K562 (cell line): ENCODE data around the gene SLC39A12. TPM values are rescaled to one million over a fixed set of nuclear protein-coding genes. Genes with fewer than 3 reads are reported as not detected.

Experiments used
- ATAC-seq: fragments of 200-7000 bp; cut with Tn5 transposase; 3 replicates; pipeline ENCODE4 v1.9.1; 2020; ENCODE audit warnings: moderate library complexity
- BruUV-seq: library from RNA; stranded (reverse); fragments of 400-500 nt; replicated peaks from 2 replicates; lab custom pipeline; 2021; lab: Mats Ljungman, UMichigan
- CTCF ChIA-PET: fragments of 300-600 bp; formaldehyde crosslinking; extraction: SDS; loops from one replicate; lab custom pipeline; 2021; ENCODE audit warnings: low intra/inter-chr PET ratio; lab: Yijun Ruan, JAX
- POLR2A ChIA-PET: fragments of 300-600, 350-650 bp; sonication (Branson Sonifier 250); formaldehyde crosslinking; extraction: SDS; loops from one replicate; lab custom pipeline; 2021; ENCODE audit warnings: antibody characterized with exemption, inconsistent platforms; lab: Yijun Ruan, JAX
- DNase-seq, 4 experiments: peaks; one replicate each; pipeline versions ENCODE4 v3.0.0 to v3.0.0-alpha.2; 2011 to 2018; ENCODE audit warnings: low spot score in 3 of 4, mixed read lengths in 3 of 4; ENCODE audit errors: extremely low read depth in 1 of 4
- FAIRE-seq: peaks from 2 replicates; lab custom pipeline; 2011; peaks lifted over from hg19 to GRCh38; lab: Jason Lieb, UNC
- H2AFZ ChIP-seq: 2 replicates; pipeline ENCODE4 v1.6.0; 2011; ENCODE audit warnings: low read depth, low read length, control low read depth, inconsistent platforms
- H3K27ac ChIP-seq: fragments of 200-600 bp; 3 replicates; pipeline ENCODE4 v1.8.0; 2011; ENCODE audit warnings: low read depth, mild to moderate bottlenecking, control low read depth, inconsistent platforms, low read length, moderate library complexity, mixed read lengths; ENCODE audit errors: extremely low read depth
- H3K27me3 ChIP-seq, 2 experiments: fragments of 300-600 bp in 1 of 2; 2 replicates in 1 of 2; 3 replicates in 1 of 2; pipeline versions ENCODE4 v1.6.0 to v1.8.0; 2011; ENCODE audit warnings: inconsistent platforms in 2 of 2, low read length in 2 of 2, mild to moderate bottlenecking in 1 of 2, mixed read lengths in 1 of 2, moderate library complexity in 1 of 2; ENCODE audit not compliant: control insufficient read depth in 2 of 2, insufficient read depth in 2 of 2
- H3K36me3 ChIP-seq: fragments of 300-600 bp; 3 replicates; pipeline ENCODE4 v1.8.0; 2011; ENCODE audit warnings: mild to moderate bottlenecking, low read length, inconsistent platforms; ENCODE audit not compliant: control insufficient read depth, insufficient read depth
- H3K4me1 ChIP-seq, 2 experiments: fragments of 200-600 bp in 1 of 2; replicated peaks in 1 of 2; 2 replicates in 1 of 2; 3 replicates in 1 of 2; pipeline versions ENCODE4 v1.5.1 to v1.8.0; 2011; ENCODE audit warnings: inconsistent platforms in 2 of 2, low read length in 2 of 2, mild to moderate bottlenecking in 1 of 2, mixed read lengths in 1 of 2, moderate library complexity in 1 of 2; ENCODE audit not compliant: control insufficient read depth in 2 of 2, insufficient read depth in 2 of 2
- H3K4me2 ChIP-seq: 2 replicates; pipeline ENCODE4 v1.6.1; 2011; ENCODE audit warnings: low read length, control low read depth, inconsistent platforms, mixed read lengths; ENCODE audit not compliant: insufficient read depth
- H3K4me3 ChIP-seq: fragments of 200-600 bp; sonication (generic), shearing (Covaris generic); 2 replicates; pipeline ENCODE4 v1.5.1; 2016; ENCODE audit warnings: control low read depth, inconsistent platforms
- H3K79me2 ChIP-seq: fragments of 200-600 bp; 3 replicates; pipeline ENCODE4 v1.8.0; 2011; ENCODE audit warnings: low read length, inconsistent platforms; ENCODE audit not compliant: control insufficient read depth, insufficient read depth
- H3K9ac ChIP-seq, 2 experiments: 2 replicates each; pipeline versions ENCODE4 v1.6.0 to v1.6.1; 2011; ENCODE audit warnings: low read depth in 2 of 2, low read length in 2 of 2, control low read depth in 1 of 2, inconsistent platforms in 1 of 2, mild to moderate bottlenecking in 1 of 2, mixed read lengths in 1 of 2; ENCODE audit not compliant: insufficient read depth in 1 of 2
- H3K9me1 ChIP-seq: one replicate; pipeline ENCODE4 v1.6.0; 2011; ENCODE audit warnings: inconsistent platforms, mild to moderate bottlenecking, low read length, moderate library complexity; ENCODE audit not compliant: control insufficient read depth, insufficient read depth
- H3K9me3 ChIP-seq: replicated peaks from 2 replicates; pipeline ENCODE4 v1.5.1; 2011; ENCODE audit warnings: low read depth, low read length, inconsistent platforms; ENCODE audit not compliant: control insufficient read depth, insufficient read depth
- H4K20me1 ChIP-seq: replicated peaks from 2 replicates; pipeline ENCODE4 v1.6.1; 2011; ENCODE audit warnings: low read length, inconsistent platforms, mixed read lengths; ENCODE audit not compliant: control insufficient read depth, insufficient read depth
- E2F4 ChIP-seq: sonication (generic); formaldehyde crosslinking; IDR thresholded peaks from 2 replicates; pipeline ENCODE4 v1.8.0; 2022; ENCODE audit warnings: mild to moderate bottlenecking, low read depth, missing genetic modification reagents
- GTF2E2 ChIP-seq: fragments of 200-800 bp; sonication (Bioruptor generic); IDR thresholded peaks from 2 replicates; pipeline ENCODE4 v1.6.1; 2016; ENCODE audit warnings: missing genetic modification characterization, missing compliant biosample characterization
- KLF16 ChIP-seq: IDR thresholded peaks from 2 replicates; pipeline ENCODE4 v1.6.1; 2016; ENCODE audit warnings: antibody characterized with exemption
- RERE ChIP-seq: sonication (generic); formaldehyde crosslinking; IDR thresholded peaks from 2 replicates; pipeline ENCODE4 v1.8.0; 2023; ENCODE audit warnings: missing genetic modification reagents, mild to moderate bottlenecking, borderline replicate concordance
- TBP ChIP-seq: optimal IDR thresholded peaks from 2 replicates; pipeline ENCODE3; 2011; ENCODE audit warnings: low read depth, low read length, improper control_type of control experiment
- ZC3H4 ChIP-seq: sonication (generic); formaldehyde crosslinking; IDR thresholded peaks from 2 replicates; pipeline ENCODE4 v1.9.0; 2021; ENCODE audit warnings: missing genetic modification reagents, borderline replicate concordance
- ZNF3 ChIP-seq: fragments of 250-450 bp; sonication (Bioruptor Pico); IDR thresholded peaks from 2 replicates; pipeline ENCODE4 v1.5.0; 2021; ENCODE audit warnings: mild to moderate bottlenecking, moderate library complexity
- WGBS: fragments of 100-300 bp; shearing (Covaris generic); methylation state at CpG from one replicate; pipeline ENCODE4 v1.1.6; 2016; ENCODE audit warnings: low coverage, mixed read lengths; ENCODE audit not compliant: insufficient coverage; ENCODE audit errors: missing lambda C conversion rate; 5-methylcytosine and 5-hydroxymethylcytosine counted together
- in situ Hi-C: fragments of 300-500 bp; cut with MboI; formaldehyde crosslinking; loops from 4 replicates; pipeline ENCODE4 v1.15.0; 2018; ENCODE audit warnings: inconsistent platforms, mixed read lengths
- intact Hi-C: fragments of 100-400 bp; cut with micrococcal nuclease; formaldehyde crosslinking; loops from 2 replicates; pipeline ENCODE4 v1.14.2; 2022
- polyA plus RNA-seq, 8 experiments: library from polyadenylated mRNA; depleted of rRNA in 4 of 8; stranded (reverse) in 5 of 8; unstranded in 3 of 8; fragments of >200 nt; fragmentation: Nextera tagmentation in 2 of 8; fragmentation: Illumina TruSeq in 1 of 8; extraction: Ambion mirVana in 2 of 8; extraction: Trizol in 1 of 8; gene quantifications; 2 replicates each; pipeline versions ENCODE4 v1.2.1 to v1.2.3, GENCODE V29; 2011 to 2014; ENCODE audit warnings: inconsistent platforms in 1 of 8, missing spikeins in 1 of 8
- total RNA-seq, 7 experiments: library from RNA; depleted of rRNA in 6 of 7; stranded (reverse); fragments of >200 nt in 6 of 7; fragmentation: Illumina TruSeq in 2 of 7; extraction: Trizol in 2 of 7; gene quantifications; 2 replicates each; pipeline versions ENCODE4 v1.2.1 to v1.2.3, GENCODE V29; 2011 to 2021; ENCODE audit warnings: low replicate concordance in 1 of 7
- TF ChIP-seq, protein P1 (sequence below): sonication (generic); formaldehyde crosslinking; IDR thresholded peaks from 2 replicates; pipeline ENCODE4 v1.8.1; 2023; ENCODE audit warnings: mild to moderate bottlenecking, missing genetic modification reagents, moderate library complexity
- TF ChIP-seq, protein P2 (sequence below): fragments of 250-450 bp; sonication (Bioruptor Pico); IDR thresholded peaks from 2 replicates; pipeline ENCODE4 v1.4.0; 2020; ENCODE audit warnings: borderline replicate concordance
- TF ChIP-seq, protein P3 (sequence below): sonication (generic); formaldehyde crosslinking; IDR thresholded peaks from 2 replicates; pipeline ENCODE4 v1.9.0; 2022; ENCODE audit warnings: mild to moderate bottlenecking, missing genetic modification reagents

SLC39A12 gene
- total and polyA plus RNA-seq, 9 of the 15 experiments (the other 6 are each of a cell fraction or from before 2014, with no cell fraction given): not detected

DNA sequence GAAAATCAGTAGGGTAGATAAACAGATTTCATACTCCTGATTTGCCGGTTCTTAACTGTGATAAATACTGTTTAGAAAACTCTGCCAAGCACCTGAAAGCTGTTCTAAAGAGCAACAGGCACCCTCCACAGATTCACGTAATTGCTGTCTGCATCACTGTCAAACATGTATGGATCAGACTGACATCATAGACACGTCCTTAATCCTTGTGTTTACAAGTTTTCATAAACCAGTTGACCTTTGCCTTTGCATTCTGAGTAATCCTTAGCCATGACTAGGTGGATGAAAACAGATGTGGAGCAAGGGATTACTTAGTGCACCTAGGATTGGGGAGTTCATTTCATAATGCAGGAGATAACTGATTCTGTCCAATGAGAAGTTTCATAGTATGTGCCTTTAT lies 41.6 kb downstream of the SLC39A12 start:
- 0% methylated on average over 3 of the region's 3 CpGs for WGBS

More for the DNA sequence above, 41.6 kb downstream of the SLC39A12 start:
- no peak for ATAC-seq
- BruUV-seq: no TSS peak
- Histone ChIP-seq H3K36me3 (no peaks in the 10 kb centered on the region), H3K9ac (no peak overlapping the region), H3K4me2 (no peak overlapping the region), H3K27ac (no peak overlapping the region), H4K20me1 (no peaks in the 10 kb centered on the region)
- CTCF ChIA-PET: no interaction called here
- intact Hi-C loops: no loop called here
- TF ChIP-seq E2F4 (CRISPR knock-in tag) (no peak), RERE (CRISPR knock-in tag) (no peak), GTF2E2 (tag) (no peak), ZNF3 (no peak), TBP (no peak), KLF16 (no peak), ZC3H4 (CRISPR knock-in tag) (no peak)
- TF ChIP-seq, protein P1, sequence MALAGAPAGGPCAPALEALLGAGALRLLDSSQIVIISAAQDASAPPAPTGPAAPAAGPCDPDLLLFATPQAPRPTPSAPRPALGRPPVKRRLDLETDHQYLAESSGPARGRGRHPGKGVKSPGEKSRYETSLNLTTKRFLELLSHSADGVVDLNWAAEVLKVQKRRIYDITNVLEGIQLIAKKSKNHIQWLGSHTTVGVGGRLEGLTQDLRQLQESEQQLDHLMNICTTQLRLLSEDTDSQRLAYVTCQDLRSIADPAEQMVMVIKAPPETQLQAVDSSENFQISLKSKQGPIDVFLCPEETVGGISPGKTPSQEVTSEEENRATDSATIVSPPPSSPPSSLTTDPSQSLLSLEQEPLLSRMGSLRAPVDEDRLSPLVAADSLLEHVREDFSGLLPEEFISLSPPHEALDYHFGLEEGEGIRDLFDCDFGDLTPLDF (CRISPR knock-in tag): no peak
- TF ChIP-seq, protein P2, sequence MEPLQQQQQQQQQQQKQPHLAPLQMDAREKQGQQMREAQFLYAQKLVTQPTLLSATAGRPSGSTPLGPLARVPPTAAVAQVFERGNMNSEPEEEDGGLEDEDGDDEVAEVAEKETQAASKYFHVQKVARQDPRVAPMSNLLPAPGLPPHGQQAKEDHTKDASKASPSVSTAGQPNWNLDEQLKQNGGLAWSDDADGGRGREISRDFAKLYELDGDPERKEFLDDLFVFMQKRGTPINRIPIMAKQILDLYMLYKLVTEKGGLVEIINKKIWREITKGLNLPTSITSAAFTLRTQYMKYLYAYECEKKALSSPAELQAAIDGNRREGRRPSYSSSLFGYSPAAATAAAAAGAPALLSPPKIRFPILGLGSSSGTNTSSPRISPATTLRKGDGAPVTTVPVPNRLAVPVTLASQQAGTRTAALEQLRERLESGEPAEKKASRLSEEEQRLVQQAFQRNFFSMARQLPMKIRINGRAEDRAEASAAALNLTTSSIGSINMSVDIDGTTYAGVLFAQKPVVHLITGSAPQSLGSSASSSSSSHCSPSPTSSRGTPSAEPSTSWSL (CRISPR knock-in tag): no peak
- TF ChIP-seq, protein P3, sequence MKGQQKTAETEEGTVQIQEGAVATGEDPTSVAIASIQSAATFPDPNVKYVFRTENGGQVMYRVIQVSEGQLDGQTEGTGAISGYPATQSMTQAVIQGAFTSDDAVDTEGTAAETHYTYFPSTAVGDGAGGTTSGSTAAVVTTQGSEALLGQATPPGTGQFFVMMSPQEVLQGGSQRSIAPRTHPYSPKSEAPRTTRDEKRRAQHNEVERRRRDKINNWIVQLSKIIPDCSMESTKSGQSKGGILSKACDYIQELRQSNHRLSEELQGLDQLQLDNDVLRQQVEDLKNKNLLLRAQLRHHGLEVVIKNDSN (CRISPR knock-in tag): no peak
- TF ChIP-seq, all 486 proteins: peak for 0
- Histone ChIP-seq H3K27me3 (peaks cover 2% of the 10 kb centered on the region in 2 experiments; a peak in 1 of 5 replicates), H3K9me1 (no peaks in the 10 kb centered on the region), H3K4me1 (no peaks in the 10 kb centered on the region), H2AFZ (no peak overlapping the region), H3K9me3 (no peaks in the 10 kb centered on the region), H3K79me2 (no peaks in the 10 kb centered on the region), H3K4me3 (no peak overlapping the region)
- no peak for DNase-seq
- no peak for FAIRE-seq
- in situ Hi-C loops: no loop called here
- POLR2A ChIA-PET: no interaction called here
